ENCODE measurements around the gene GLRX3.

GLRX3 gene

GRCh38 chr10:130208807-130209206 lies 72.6 kb downstream of the GLRX3 start:
- DNase-seq (ENCODE audit: low spot score), result no peak

- DNase-seq (ENCODE audit: low spot score), result no peak
Observed at GRCh38 chr10:130212746-130213145, 76.6 kb downstream of the GLRX3 start.

- no peak for DNase-seq (ENCODE audit: low spot score)
Observed at GRCh38 chr10:130213286-130214080, 77.3 kb downstream of the GLRX3 start.

- DNase-seq (ENCODE audit: low spot score), result no peak
Observed at GRCh38 chr10:130214431-130214830, 78.2 kb downstream of the GLRX3 start.

- DNase-seq (ENCODE audit: low spot score), result no peak
Observed at GRCh38 chr10:130215151-130215930, 79.2 kb downstream of the GLRX3 start.

GRCh38 chr10:130215931-130216231 lies 79.7 kb downstream of the GLRX3 start:
- no peak for DNase-seq (ENCODE audit: low spot score)

GRCh38 chr10:130218181-130218641 lies 82.0 kb downstream of the GLRX3 start:
- DNase-seq (ENCODE audit: low spot score), result no peak

- DNase-seq (ENCODE audit: low spot score), result no peak
Observed at GRCh38 chr10:130218936-130219335, 82.7 kb downstream of the GLRX3 start.

- DNase-seq (ENCODE audit: low spot score), result no peak
Observed at GRCh38 chr10:130220251-130221185, 84.3 kb downstream of the GLRX3 start.

- no peak for DNase-seq (ENCODE audit: low spot score)
Observed at GRCh38 chr10:130221456-130222375, 85.5 kb downstream of the GLRX3 start.

GRCh38 chr10:130222381-130222780 lies 86.2 kb downstream of the GLRX3 start:
- no peak for DNase-seq (ENCODE audit: low spot score)

- DNase-seq (ENCODE audit: low spot score), result no peak
Observed at GRCh38 chr10:130224228-130224627, 88.0 kb downstream of the GLRX3 start.

- no peak for DNase-seq (ENCODE audit: low spot score)
Observed at GRCh38 chr10:130226012-130226411, 89.8 kb downstream of the GLRX3 start.

- DNase-seq (ENCODE audit: low spot score), result no peak
Observed at GRCh38 chr10:130227883-130228282, 91.7 kb downstream of the GLRX3 start.
